Spinal cord (tissue), 10 donors: ENCODE results near the gene SLC37A2. TPM values are rescaled to one million over a fixed set of nuclear protein-coding genes. Genes with fewer than 3 reads are reported as not detected.
A peak's percentile ranks its signal among the peaks of the same experiment; 100 is the strongest.
"Not testable (repeated sequence)": the region's sequence is repeated elsewhere in the genome, so short reads cannot be mapped to it uniquely, and the experiment has no call there.

ENCODE experiments used
- DNase-seq, 6 donors: peaks; one replicate each; pipeline versions ENCODE4 v3.0.0 to v3.0.0-alpha.2; 2013 to 2015; ENCODE audit warnings: low spot score in 6 of 6, low read depth in 4 of 6
- H3K27ac ChIP-seq: one replicate; pipeline ENCODE4 v1.5.1; 2013; ENCODE audit warnings: low read depth, low read length, control low read depth
- H3K27me3 ChIP-seq: one replicate; pipeline ENCODE4 v1.6.1; 2013; ENCODE audit warnings: low read length; ENCODE audit not compliant: control insufficient read depth, insufficient read depth
- H3K36me3 ChIP-seq: one replicate; pipeline ENCODE4 v1.6.1; 2013; ENCODE audit warnings: low read length; ENCODE audit not compliant: control insufficient read depth, insufficient read depth
- H3K4me1 ChIP-seq: one replicate; pipeline ENCODE4 v1.6.1; 2013; ENCODE audit warnings: low read length; ENCODE audit not compliant: control insufficient read depth, insufficient read depth
- H3K4me3 ChIP-seq: one replicate; pipeline ENCODE4 v1.5.1; 2013; ENCODE audit warnings: low read depth, low read length, control low read depth
- H3K9me3 ChIP-seq: one replicate; pipeline ENCODE4 v1.6.1; 2013; ENCODE audit warnings: low read length; ENCODE audit not compliant: control insufficient read depth, insufficient read depth
- WGBS: methylation state at CpG from one replicate; pipeline ENCODE4 v1.1.5; 2013; ENCODE audit warnings: missing lambda C conversion rate; ENCODE audit not compliant: insufficient coverage; 5-methylcytosine and 5-hydroxymethylcytosine counted together
- polyA plus RNA-seq, 2 donors: library from polyadenylated mRNA; unstranded; fragments of 120-200 nt; gene quantifications; one replicate each; pipeline ENCODE4 v1.2.1, GENCODE V29; 2013; ENCODE audit not compliant: insufficient read length in 2 of 2
- total RNA-seq, 2 donors: library from RNA; depleted of rRNA in 1 of 2; stranded (reverse); fragments of 120-200 nt in 1 of 2; fragments of >200 nt in 1 of 2; gene quantifications; one replicate each; pipeline versions ENCODE4 v1.2.3 to v1.2.4, GENCODE V29; 2013 to 2014
- donor health status: healthy.

SLC37A2 gene
- total and polyA plus RNA-seq, 4 donors = 4.5 to 5.7 (median 4.8) TPM

DNA sequence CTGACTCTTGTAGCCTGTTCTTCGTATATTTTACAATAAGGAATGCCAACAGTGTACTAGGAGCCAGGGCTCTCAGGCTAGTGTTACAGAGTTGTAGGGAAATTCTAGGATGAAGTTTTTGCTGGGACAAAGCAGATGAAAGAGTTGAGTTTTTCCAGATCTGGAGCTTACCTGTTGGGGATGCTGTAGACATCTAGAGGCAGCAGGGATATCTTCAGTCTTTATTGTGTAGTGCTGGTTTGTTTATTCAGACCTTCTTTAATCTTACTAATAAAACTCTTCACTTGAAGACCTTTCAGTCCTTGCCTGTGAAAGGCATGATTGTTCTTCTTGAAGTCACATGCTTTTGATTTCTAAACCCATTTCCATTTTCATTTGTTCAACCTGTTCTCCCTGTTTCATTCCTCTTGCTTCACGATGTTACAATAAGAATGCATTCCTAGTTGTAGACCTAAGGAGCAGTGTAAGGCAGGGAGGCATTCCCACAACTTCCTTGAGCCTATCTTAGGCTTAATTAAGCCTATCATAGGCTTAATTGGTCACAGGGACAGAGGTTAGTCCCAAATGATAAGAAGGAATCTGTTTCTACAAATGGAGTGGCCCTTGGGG is 7.9 kb upstream of the SLC37A2 start:
- WGBS = no CpG with 5 or more reads among the region's 2 CpGs
- Histone ChIP-seq H3K4me3 (no peak overlapping the region), H3K4me1 (no peaks in the 10 kb centered on the region), H3K9me3 (no peaks in the 10 kb centered on the region), H3K27ac (no peak overlapping the region), H3K36me3 (no peaks in the 10 kb centered on the region), H3K27me3 (no peaks in the 10 kb centered on the region)
- DNase-seq = peak in 1 of 6 donors; percentile 22

DNA sequence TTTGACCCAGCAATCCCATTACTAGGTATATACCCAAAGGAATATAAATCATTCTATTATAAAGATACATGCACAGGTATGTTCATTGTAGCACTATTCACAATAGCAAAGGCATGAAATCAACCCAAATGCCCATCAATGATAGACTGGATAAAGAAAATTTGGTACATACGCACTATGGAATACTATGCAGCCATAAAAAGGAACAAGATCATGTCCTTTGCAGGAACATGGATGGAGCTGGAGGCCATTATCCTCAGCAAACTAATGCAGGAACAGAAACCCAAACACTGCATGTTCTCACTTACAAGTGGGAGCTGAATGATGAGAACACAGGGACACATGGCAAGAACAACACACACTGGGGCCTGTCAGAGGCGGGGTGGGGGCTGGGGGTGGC is 7.0 kb upstream of the SLC37A2 start:
- not testable (repeated sequence) for H3K4me1 ChIP-seq, H3K9me3 ChIP-seq, H3K27me3 ChIP-seq, DNase-seq, H3K27ac ChIP-seq, H3K4me3 ChIP-seq, H3K36me3 ChIP-seq
- 100% methylated on average over 1 of the region's 2 CpGs for WGBS

GRCh38 chr11:125056931-125057692 is 6.0 kb upstream of the SLC37A2 start:
- no peaks in the 10 kb centered on the region for H3K36me3 ChIP-seq
- WGBS = 100% methylated on average over 1 of the region's 5 CpGs
- H3K27me3 ChIP-seq = no peaks in the 10 kb centered on the region
- H3K9me3 ChIP-seq = no peaks in the 10 kb centered on the region
- no peaks in the 10 kb centered on the region for H3K4me1 ChIP-seq
- DNase-seq = no peak
- no peak overlapping the region for H3K4me3 ChIP-seq
- no peak overlapping the region for H3K27ac ChIP-seq

DNA sequence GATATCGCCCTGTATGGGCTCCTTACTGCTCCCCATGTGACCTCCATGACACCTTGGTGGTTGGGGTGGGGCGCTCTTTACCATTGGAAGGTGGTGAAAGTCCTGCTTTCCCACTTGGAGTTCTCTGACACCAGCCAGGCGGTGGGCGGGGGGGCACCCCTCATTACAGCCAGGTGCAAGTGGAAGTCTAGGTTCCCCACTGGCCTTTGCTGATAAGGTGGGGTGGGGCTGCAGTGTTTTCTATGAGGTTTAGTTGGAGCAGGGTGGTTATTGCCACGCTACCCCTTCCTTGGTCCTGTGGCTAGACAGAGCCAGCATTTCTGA is 5.5 kb upstream of the SLC37A2 start:
- 93% methylated on average over 3 of the region's 5 CpGs for WGBS
- H3K27me3 ChIP-seq = peaks cover 4% of the 10 kb centered on the region
- no peaks in the 10 kb centered on the region for H3K9me3 ChIP-seq
- DNase-seq = no peak
- H3K27ac ChIP-seq = no peak overlapping the region
- H3K36me3 ChIP-seq = no peaks in the 10 kb centered on the region
- H3K4me1 ChIP-seq = peaks cover 3% of the 10 kb centered on the region
- H3K4me3 ChIP-seq = no peak overlapping the region

DNA sequence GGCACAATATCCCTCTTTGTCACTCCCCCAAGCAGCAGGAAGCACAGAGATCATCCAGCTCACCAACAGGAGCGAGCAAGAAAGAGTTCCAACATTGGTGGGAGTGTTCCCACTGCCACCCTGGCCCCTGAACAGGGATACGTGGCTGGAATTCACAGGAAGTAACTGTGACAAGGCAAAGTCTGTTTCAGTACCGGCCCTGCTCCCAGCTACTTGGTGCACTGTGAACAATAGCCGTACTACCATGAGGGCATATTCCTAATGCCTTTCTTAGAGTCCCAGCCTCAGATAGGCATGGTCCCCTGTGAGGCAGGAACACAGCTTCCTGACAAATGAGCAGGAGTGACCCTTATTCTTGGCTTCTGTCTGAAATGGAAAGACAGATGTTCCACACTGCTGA is 1.8 kb upstream of the SLC37A2 start:
- DNase-seq = peak in 1 of 6 donors; percentile 27
- Histone ChIP-seq H3K9me3 (no peaks in the 10 kb centered on the region), H3K4me3 (no peak overlapping the region), H3K4me1 (peaks cover 18% of the 10 kb centered on the region), H3K27me3 (peaks cover 26% of the 10 kb centered on the region), H3K36me3 (no peaks in the 10 kb centered on the region), H3K27ac (no peak overlapping the region)
- WGBS = 53% methylated on average over 4 of the region's 4 CpGs

DNA sequence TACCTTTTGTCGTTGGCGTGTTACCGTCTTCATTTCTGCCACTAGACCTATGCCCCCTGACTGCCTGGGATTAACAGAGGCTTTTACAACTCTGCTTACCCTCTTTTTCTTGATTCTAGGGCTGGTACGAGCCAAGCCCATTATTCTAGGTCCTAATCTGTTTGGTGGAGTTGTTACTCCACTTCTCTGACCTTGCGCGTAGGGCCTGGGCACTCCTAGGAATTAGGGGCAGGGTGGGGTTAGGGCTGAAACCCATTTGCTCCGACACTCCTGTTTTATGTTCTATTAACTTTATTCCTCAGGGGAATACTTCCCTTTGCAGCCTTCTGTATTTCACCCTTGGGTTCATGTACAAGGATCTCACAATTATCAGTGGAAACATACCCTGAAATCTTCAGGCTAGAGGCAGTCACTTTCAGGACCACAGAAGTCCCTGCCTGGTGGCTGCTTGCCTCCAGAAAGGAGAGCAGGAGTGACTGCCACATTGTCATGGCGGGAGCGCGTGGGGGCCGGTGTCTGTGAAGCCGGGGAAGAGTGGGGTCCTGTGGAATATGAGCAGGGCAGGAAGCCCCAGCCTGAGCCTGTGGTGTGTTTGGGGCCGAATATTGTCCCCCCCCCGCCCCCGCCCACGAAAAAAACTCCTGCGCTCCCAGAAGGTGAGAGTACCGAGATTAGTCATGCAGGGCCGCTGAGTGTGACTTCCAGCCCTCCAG is 731 bp upstream of the SLC37A2 start:
- Histone ChIP-seq H3K4me3 (peak overlapping the region; percentile 61), H3K27ac (no peak overlapping the region), H3K36me3 (no peaks in the 10 kb centered on the region), H3K9me3 (no peaks in the 10 kb centered on the region), H3K27me3 (peaks cover 26% of the 10 kb centered on the region), H3K4me1 (peaks cover 18% of the 10 kb centered on the region)
- peak in 1 of 6 donors; percentile 8 for DNase-seq
- WGBS = 40% methylated on average over 7 of the region's 19 CpGs

- H3K27ac ChIP-seq = no peak overlapping the region
- peaks cover 26% of the 10 kb centered on the region for H3K27me3 ChIP-seq
- WGBS = 2% methylated on average over 34 of the region's 38 CpGs
- H3K4me1 ChIP-seq = peaks cover 18% of the 10 kb centered on the region
- peak in 2 of 6 donors; percentile 28 to 30 for DNase-seq
- H3K4me3 ChIP-seq = peak overlapping the region; percentile 61
- H3K9me3 ChIP-seq = no peaks in the 10 kb centered on the region
- H3K36me3 ChIP-seq = no peaks in the 10 kb centered on the region
Observed at GRCh38 chr11:125063429-125064043, 431 bp downstream of the SLC37A2 start.

GRCh38 chr11:125064070-125064469 is 965 bp downstream of the SLC37A2 start:
- Histone ChIP-seq H3K27me3 (peaks cover 26% of the 10 kb centered on the region), H3K27ac (no peak overlapping the region), H3K4me3 (no peak overlapping the region), H3K9me3 (no peaks in the 10 kb centered on the region), H3K36me3 (no peaks in the 10 kb centered on the region), H3K4me1 (peaks cover 18% of the 10 kb centered on the region)
- WGBS = no CpG with 5 or more reads among the region's 7 CpGs
- no peak for DNase-seq

GRCh38 chr11:125068368-125068767 is 5.3 kb downstream of the SLC37A2 start:
- DNase-seq = no peak
- Histone ChIP-seq H3K27me3 (peaks cover 19% of the 10 kb centered on the region), H3K9me3 (no peaks in the 10 kb centered on the region), H3K27ac (no peak overlapping the region), H3K4me3 (no peak overlapping the region), H3K4me1 (peaks cover 26% of the 10 kb centered on the region), H3K36me3 (no peaks in the 10 kb centered on the region)
- whole genome bisulfite sequencing = 80% methylated on average over 1 of the region's 4 CpGs
